ENCODE data around the gene GASK1B.

The GASK1B gene

GRCh38 chr4:158139086-158139485 lies 33.7 kb downstream of the GASK1B start:
- no peak for DNase-seq (ENCODE audit: low spot score)

- no peak for DNase-seq (ENCODE audit: low spot score)
These were observed 38.6 kb downstream of the GASK1B start for GRCh38 chr4:158134222-158134621.

DNA sequence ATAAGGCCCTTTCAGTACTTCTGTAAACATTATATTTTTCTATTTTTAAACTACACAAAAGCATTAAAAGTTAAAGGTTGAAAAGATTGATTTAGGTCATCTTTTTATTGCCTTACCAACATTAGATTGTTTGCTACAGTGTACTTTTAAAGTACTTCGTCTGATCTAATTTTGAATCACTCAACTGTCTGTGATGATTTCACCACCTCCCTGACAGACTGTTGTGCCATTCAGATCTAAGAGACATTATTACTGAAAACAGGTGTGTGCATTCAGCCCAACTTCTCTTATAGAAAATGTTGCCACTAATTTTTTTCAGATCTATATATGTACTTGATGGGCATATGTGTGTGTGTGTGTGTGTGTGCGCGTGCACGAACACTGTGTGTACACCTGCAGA lies 39.3 kb downstream of the GASK1B start:
- no peak for DNase-seq (ENCODE audit: low spot score)

DNA sequence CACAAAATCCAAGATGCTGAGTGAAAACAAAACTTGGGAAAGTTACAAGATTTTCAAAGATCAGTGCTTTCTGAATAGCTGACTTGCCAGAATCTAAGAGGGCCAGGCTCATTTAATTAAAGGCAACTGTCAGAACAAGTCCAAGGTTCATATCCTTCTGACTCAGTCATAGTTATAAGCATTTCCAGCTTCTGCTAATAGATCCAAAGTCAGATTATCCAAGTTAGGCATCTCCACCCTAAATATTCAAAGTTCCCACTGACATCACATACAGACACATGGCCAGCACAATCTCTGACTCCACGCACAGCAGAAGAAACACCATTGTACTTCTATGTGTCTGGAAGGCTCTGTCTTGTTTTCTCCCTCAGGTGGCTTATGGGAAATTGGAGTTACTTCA lies 41.8 kb downstream of the GASK1B start:
- DNase-seq (ENCODE audit: low spot score), result no peak

DNA sequence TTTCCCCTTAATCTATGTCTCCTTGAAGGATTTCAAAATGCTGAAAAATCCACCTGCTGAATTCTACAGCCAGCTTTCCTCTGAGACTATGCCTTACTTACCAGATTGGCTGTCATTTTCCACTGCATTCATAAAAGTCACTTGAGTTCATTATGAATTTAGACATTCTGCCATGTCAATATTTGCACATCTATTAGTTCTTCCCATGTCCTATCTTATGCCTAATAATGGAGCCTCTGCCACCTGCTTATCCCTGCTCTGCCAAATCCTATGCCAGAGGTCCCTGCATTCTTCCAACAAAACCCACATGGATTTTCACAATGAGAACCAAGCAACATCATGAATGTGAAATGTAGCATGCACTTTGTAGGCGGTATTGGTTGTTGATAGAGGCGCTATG lies 42.6 kb downstream of the GASK1B start:
- DNase-seq (ENCODE audit: low spot score), result no peak

DNA sequence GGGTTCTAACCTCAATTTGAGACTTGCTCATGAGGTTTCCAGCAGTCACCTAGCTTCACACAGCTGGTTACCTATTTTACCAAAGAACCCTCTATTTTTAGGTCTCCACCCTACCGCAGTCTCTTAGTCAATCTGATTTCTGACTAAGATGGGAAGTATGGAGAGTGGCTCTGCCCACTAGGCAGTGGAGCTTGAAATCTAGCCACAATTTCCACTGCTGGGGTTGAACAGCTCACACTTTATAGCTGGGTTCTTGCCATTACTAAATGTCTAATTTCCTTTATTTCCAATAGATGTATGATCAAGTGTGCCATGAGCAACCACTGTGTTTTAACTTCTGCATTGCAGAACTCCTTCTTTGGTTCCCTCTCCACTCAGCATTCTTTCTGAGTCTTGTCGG lies 43.1 kb downstream of the GASK1B start:
- no peak for DNase-seq (ENCODE audit: low spot score)

DNA sequence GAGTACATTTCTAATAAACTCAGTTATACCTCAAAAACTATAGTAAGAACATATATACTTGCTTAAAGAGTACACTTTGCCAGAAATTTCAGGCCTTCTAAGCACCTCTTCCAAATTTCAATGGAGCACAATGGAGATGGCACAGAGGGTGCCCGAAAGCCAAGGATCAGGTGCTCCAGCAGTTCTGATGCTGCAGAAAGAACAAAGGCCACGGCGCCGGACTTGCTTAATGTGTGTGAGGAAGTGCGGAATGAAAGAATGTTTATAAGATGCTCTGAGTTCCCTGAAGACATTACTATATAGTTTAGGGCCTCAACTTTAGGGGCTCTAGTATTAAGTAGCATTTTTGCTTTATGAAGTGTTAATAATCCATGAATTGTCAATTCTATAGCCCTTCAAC lies 44.3 kb downstream of the GASK1B start:
- DNase-seq (ENCODE audit: low spot score), result no peak

- no peak for DNase-seq (ENCODE audit: low spot score)
These were observed 47.5 kb downstream of the GASK1B start for GRCh38 chr4:158125310-158125709.
